ENCODE results near the gene NHLH1.

Gene NHLH1

DNA sequence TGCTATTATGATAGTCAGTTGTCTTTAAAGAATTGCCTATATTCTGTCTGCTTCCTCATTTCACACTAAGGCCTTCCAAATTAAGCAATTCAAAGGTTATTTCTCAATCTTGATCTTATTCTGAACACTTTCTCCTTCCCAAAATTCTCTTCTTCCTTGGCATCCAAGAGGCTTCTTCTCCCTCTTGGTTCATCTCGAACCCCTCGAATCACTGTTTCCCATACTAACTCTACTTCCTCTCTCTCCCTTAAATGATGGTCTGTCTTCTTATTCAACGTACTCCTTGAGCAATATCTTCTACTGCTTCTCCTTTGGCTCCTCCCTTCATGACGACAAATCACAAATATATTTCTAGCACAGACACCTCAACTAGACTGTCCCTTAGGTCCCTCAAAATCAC lies 28.3 kb upstream of the NHLH1 start:
- TF ChIP-seq ESRRG (CRISPR knock-in tag; IDR thresholded peaks at IDR 0.05) (no peak), ARNTL (CRISPR knock-in tag; IDR thresholded peaks at IDR 0.05; ENCODE audit: borderline replicate concordance, low read depth) (no peak), OSR1 (CRISPR knock-in tag; IDR thresholded peaks at IDR 0.05) (no peak), GLIS3 (CRISPR knock-in tag; IDR thresholded peaks at IDR 0.05) (no peak), ZFP3 (CRISPR knock-in tag; IDR thresholded peaks at IDR 0.05) (no peak), ISL1 (CRISPR knock-in tag; IDR thresholded peaks at IDR 0.05) (no peak), ZNF70 (CRISPR knock-in tag; IDR thresholded peaks at IDR 0.05) (no peak), ZNF8 (CRISPR knock-in tag; IDR thresholded peaks at IDR 0.05) (no peak), PPARA (CRISPR knock-in tag; IDR thresholded peaks at IDR 0.05; ENCODE audit: borderline replicate concordance) (no peak), TOX (CRISPR knock-in tag; IDR thresholded peaks at IDR 0.05; ENCODE audit: borderline replicate concordance) (no peak), CSDC2 (CRISPR knock-in tag; IDR thresholded peaks at IDR 0.05) (no peak), ZC3H10 (CRISPR knock-in tag; IDR thresholded peaks at IDR 0.05) (no peak), RARB (CRISPR knock-in tag; IDR thresholded peaks at IDR 0.05) (no peak), SNAI2 (CRISPR knock-in tag; IDR thresholded peaks at IDR 0.05) (no peak)
- TF ChIP-seq, protein P1, sequence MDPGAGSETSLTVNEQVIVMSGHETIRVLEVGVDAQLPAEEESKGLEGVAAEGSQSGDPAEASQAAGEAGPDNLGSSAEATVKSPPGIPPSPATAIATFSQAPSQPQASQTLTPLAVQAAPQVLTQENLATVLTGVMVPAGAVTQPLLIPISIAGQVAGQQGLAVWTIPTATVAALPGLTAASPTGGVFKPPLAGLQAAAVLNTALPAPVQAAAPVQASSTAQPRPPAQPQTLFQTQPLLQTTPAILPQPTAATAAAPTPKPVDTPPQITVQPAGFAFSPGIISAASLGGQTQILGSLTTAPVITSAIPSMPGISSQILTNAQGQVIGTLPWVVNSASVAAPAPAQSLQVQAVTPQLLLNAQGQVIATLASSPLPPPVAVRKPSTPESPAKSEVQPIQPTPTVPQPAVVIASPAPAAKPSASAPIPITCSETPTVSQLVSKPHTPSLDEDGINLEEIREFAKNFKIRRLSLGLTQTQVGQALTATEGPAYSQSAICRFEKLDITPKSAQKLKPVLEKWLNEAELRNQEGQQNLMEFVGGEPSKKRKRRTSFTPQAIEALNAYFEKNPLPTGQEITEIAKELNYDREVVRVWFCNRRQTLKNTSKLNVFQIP (CRISPR knock-in tag; IDR thresholded peaks at IDR 0.05; ENCODE audit: borderline replicate concordance, low read depth) = no peak
- TF ChIP-seq, protein P2, sequence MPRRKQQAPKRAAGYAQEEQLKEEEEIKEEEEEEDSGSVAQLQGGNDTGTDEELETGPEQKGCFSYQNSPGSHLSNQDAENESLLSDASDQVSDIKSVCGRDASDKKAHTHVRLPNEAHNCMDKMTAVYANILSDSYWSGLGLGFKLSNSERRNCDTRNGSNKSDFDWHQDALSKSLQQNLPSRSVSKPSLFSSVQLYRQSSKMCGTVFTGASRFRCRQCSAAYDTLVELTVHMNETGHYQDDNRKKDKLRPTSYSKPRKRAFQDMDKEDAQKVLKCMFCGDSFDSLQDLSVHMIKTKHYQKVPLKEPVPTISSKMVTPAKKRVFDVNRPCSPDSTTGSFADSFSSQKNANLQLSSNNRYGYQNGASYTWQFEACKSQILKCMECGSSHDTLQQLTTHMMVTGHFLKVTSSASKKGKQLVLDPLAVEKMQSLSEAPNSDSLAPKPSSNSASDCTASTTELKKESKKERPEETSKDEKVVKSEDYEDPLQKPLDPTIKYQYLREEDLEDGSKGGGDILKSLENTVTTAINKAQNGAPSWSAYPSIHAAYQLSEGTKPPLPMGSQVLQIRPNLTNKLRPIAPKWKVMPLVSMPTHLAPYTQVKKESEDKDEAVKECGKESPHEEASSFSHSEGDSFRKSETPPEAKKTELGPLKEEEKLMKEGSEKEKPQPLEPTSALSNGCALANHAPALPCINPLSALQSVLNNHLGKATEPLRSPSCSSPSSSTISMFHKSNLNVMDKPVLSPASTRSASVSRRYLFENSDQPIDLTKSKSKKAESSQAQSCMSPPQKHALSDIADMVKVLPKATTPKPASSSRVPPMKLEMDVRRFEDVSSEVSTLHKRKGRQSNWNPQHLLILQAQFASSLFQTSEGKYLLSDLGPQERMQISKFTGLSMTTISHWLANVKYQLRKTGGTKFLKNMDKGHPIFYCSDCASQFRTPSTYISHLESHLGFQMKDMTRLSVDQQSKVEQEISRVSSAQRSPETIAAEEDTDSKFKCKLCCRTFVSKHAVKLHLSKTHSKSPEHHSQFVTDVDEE (CRISPR knock-in tag; IDR thresholded peaks at IDR 0.05) = no peak
- TF ChIP-seq, protein P3, sequence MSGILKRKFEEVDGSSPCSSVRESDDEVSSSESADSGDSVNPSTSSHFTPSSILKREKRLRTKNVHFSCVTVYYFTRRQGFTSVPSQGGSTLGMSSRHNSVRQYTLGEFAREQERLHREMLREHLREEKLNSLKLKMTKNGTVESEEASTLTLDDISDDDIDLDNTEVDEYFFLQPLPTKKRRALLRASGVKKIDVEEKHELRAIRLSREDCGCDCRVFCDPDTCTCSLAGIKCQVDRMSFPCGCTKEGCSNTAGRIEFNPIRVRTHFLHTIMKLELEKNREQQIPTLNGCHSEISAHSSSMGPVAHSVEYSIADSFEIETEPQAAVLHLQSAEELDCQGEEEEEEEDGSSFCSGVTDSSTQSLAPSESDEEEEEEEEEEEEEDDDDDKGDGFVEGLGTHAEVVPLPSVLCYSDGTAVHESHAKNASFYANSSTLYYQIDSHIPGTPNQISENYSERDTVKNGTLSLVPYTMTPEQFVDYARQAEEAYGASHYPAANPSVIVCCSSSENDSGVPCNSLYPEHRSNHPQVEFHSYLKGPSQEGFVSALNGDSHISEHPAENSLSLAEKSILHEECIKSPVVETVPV (CRISPR knock-in tag; IDR thresholded peaks at IDR 0.05) = no peak
- no peak for ATAC-seq

DNA sequence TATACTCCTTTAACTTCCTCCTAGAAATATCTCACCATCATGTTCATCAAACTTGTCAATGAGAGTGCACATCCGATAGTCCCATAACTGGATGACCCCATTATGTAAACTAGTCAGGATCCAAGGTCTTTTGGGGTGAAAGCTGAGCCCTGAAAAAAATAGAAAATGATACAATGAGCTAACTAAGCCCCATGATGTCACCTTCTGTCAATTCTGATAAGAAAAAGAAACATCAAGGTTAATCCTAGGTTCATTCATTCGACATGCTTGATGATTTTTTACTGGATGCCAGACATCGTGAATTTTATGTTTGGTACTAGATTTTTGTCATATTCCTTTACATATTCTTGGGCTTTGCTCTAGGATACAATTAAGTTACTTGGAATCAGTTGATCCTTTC lies 26.7 kb upstream of the NHLH1 start:
- ATAC-seq = no peak
- no peak for TF ChIP-seq CSDC2 (CRISPR knock-in tag; IDR thresholded peaks at IDR 0.05)

DNA sequence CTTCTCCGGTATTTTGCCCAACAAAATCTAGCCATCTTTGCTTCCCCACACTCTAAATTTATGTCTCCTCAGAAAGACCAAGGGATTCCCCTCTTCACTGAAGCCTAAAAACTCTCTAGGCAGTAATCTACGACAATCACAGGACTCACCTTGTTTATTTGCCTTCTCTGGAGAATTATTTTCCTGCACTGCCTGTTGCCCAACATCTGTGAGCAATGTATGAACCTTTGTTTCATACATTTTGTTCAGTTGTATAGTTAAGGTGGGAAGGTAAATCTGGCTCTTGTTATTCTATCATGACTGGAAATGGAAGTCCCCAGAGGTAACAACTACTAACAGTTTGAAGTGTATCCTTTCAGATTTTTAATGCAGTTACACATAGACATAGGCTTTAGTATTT lies 26.0 kb upstream of the NHLH1 start:
- TF ChIP-seq RARB (CRISPR knock-in tag; IDR thresholded peaks at IDR 0.05) (no peak), ARNTL (CRISPR knock-in tag; IDR thresholded peaks at IDR 0.05; ENCODE audit: borderline replicate concordance, low read depth) (no peak), ZC3H10 (CRISPR knock-in tag; IDR thresholded peaks at IDR 0.05) (no peak), SNAI2 (CRISPR knock-in tag; IDR thresholded peaks at IDR 0.05) (no peak)
- TF ChIP-seq, protein P4, sequence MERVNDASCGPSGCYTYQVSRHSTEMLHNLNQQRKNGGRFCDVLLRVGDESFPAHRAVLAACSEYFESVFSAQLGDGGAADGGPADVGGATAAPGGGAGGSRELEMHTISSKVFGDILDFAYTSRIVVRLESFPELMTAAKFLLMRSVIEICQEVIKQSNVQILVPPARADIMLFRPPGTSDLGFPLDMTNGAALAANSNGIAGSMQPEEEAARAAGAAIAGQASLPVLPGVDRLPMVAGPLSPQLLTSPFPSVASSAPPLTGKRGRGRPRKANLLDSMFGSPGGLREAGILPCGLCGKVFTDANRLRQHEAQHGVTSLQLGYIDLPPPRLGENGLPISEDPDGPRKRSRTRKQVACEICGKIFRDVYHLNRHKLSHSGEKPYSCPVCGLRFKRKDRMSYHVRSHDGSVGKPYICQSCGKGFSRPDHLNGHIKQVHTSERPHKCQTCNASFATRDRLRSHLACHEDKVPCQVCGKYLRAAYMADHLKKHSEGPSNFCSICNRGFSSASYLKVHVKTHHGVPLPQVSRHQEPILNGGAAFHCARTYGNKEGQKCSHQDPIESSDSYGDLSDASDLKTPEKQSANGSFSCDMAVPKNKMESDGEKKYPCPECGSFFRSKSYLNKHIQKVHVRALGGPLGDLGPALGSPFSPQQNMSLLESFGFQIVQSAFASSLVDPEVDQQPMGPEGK (CRISPR knock-in tag; IDR thresholded peaks at IDR 0.05; ENCODE audit: borderline replicate concordance) = no peak
- no peak for ATAC-seq

DNA sequence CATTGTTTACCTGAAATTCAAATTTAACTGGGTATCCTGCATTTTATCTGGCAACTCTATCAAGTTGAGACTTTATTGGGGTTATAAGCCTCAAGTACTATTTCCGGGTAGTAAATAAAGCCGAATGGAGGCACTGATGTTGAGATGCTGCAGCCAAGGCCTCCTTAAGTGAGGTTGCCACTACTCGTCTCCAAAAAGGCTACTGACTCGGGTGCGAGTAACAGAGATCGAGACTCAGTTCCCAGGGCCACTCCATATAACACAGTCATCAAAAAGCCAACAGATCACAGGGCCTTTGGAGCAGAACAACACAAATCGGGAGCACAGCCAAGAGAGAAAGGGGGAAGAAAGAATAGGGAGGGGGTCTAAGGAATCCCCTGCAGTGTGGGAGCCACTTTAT lies 24.3 kb upstream of the NHLH1 start:
- TF ChIP-seq, protein P2 (CRISPR knock-in tag; IDR thresholded peaks at IDR 0.05) = no peak
- TF ChIP-seq ZFP3 (CRISPR knock-in tag; IDR thresholded peaks at IDR 0.05) = no peak
- peak; percentile 23 for ATAC-seq

Data from SK-N-SH treated with all-trans-retinoic acid at 6 μM for 48 hours (cell line).